CD4-positive, alpha-beta T cell treated with Interleukin-17A for 4 hours (primary cell): ENCODE data around the gene SNX1.
A peak's percentile ranks its signal among the peaks of the same experiment; 100 is the strongest.

Source experiments
- DNase-seq: peaks from one replicate; pipeline ENCODE4 v3.0.0-alpha.2; 2020; ENCODE audit warnings: mixed read lengths

The SNX1 gene

DNA sequence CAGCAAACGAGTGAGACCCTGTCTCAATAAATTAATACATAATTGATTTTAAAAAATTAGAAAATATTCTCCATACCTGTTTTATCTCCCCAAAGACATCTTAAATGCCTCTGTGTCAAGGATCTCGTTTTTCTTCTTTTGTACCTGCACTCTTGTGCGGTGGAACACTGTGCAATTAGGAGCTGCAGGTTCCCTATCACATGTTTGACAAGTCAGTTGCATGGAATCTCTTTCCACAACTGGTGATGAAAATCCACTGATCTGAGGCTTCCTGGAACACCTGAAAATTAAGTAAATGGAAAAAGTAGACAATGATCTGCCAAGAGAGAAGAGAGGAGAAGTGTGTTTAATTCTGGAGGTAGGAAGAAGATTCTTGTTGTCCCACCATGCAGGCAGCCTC, 52.8 kb downstream of the SNX1 start:
- DNase-seq, result no peak

DNA sequence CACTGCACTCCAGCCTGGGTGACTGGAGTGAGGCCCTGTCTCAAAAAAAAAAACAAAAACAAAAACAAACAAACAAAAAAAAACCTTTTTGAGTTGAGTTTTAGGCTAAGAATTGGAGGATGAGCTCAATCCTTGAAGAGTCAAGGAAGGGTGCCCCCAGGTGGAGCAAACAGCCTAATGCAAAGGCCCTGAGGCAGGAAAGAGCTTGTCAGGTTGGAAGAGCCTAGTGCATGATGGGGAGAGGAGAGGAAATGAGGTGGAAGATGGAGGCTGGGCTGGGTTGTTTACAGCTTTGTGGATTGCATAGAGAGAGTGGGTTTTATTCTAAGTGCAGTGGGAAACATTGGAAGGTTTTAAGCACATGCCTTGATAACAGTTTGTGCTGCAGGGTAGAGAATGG, 53.6 kb downstream of the SNX1 start:
- peak; percentile 20 for DNase-seq

DNA sequence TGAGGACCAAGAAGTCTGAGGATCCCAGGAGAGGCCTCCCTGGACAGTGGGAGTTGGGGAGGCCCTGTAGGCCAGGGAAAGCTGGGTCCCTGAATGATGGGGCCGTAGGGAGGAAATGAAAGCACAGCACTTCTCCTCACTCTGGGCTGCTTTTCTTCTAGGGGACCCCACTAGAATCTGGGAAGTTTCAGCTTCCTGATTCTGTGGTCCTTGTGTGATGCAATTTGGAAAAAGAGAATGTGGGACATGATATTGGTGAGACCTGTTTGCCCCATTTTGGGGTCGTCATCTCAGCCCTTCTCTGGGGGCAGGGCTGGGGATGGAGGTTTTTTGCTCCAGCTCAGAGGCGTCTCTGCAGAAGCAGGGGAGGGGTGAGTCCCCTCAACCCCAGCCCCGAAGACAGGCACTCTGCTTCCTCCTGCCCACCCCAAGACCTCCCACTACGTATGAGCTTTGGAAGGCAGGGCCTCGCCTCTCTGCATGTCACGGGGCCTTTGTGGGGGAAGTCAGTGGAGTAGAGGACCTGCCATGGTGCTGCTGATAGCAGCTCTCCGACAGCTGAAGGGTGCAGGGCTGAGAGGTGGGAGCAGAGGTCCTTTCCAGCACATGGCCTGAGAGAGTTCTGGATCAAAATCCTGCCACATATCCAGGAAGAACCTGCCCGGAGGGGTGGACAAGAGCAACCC, 54.3 kb downstream of the SNX1 start:
- no peak for DNase-seq

DNA sequence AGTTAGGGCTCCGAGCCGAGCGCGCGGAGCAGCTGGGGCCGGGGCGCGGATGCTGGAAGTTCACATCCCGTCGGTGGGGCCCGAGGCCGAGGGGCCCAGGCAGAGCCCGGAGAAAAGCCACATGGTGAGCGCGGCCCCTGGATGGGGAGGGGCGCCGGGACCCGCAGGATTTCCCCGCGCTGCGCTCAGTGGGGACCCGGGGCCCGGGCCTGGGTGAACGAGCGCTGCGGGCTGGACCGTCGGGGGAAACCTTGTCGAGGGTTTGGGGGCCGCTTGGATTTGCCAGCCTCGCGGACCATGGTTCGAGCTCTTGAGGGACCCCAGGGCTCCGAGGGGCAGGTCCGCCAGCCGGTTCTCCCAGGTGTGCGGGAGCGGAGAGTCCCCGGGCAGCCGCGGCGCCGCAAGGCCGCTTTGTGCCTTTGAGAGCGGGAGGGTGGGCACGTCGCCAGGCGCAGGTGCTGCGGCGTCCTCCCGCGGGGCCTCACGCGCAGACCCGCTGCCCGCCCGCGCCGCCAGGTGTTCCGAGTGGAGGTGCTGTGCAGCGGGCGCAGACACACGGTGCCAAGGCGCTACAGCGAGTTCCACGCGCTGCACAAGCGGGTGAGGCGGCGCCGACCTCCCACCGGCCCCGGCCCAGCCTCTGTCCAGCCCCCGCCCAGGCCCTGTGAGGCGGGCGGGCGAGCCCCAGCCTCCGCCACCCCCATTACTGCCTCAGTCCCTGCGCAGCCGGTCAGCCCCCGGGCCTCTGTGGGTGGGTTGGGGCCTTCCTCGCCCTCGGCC, 56.1 kb downstream of the SNX1 start, which contains the start of gene SNX22:
Gene SNX22, plus strand, starts transcription at position 5 of the 780 bp plus-strand sequence. Its CDS starts 45 bp downstream, at position 50.
- DNase-seq, result peak; percentile 45

DNA sequence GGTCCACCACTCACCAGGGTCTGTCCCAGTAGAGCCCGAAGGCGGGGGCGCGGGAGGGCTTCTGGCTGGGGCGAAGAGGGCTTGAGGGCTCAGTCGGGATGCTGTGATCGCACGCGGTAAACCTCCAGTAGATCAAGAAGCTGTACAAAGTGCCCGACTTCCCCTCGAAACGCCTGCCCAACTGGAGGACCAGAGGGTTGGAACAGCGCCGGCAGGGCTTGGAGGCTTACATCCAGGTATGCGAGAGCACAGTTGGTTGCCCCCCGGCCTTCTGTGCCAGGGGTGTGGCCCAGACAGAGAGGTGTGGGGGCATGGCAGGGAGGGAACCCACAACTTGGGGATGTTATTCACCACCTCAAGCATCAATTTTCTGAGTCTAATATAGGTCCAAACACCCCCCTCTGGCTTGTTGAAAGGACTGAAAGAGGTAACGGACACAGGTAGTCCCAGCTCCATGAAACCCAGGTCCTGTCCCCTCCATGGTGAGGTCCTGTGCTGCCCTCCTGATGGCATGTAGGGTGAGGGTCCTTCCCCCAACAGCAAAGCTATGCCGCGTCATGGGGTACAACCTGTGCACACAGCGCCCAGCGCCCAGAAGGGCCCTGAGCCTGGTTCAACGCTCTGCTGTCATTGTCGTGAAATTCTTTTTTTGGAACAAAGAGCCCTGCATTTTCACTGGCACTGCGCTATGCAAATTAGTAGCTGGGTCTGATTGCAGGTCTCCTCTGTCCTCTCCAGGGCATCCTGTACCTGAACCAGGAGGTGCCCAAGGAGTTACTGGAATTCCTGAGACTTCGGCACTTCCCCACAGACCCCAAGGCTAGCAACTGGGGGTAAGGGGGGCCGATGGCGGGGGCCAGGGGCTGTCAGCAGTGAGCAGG, 57.0 kb downstream of the SNX1 start:
- peak; percentile 18 for DNase-seq

DNA sequence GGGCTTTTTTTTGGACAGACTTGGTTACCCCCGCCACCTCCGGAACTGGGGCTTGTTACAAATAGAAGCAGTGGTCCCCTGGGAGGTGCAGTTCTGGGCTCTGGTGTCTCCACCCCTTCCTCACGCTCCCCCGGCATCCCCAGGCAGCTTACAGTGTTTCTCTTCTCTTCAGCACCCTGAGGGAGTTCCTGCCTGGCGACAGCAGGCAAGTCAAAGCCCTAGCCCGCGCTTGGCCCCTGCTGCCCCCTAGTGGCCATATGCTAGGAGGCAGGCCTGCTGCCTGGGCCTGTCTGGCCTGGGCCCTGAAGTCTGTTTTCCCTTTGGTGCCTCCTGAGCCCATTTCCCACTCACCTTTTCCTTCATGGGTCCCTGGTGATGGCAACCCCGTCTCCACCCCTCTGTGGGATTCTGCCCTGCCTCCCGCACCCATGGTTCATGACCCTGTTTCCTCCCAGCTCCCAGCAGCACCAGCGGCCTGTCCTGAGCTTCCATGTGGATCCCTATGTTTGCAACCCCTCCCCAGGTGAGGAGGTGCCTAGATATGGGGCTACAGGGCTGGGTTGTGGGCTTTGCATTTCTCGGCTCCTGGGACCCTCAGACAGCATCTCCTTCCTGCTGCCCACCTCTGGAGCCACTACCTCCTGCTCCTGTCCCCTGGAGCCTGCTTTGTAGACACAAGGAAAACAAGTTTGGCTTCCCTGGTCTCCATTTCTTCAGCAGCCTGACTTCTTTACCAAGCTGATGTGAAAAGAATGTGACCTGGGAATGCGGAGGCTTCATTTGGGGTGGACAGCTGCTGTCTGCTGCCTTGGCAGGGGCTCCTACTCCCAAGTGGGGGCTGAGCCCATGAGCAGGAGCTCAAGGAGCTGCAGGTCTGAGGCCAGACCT, 57.9 kb downstream of the SNX1 start:
- peak; percentile 93 for DNase-seq

DNA sequence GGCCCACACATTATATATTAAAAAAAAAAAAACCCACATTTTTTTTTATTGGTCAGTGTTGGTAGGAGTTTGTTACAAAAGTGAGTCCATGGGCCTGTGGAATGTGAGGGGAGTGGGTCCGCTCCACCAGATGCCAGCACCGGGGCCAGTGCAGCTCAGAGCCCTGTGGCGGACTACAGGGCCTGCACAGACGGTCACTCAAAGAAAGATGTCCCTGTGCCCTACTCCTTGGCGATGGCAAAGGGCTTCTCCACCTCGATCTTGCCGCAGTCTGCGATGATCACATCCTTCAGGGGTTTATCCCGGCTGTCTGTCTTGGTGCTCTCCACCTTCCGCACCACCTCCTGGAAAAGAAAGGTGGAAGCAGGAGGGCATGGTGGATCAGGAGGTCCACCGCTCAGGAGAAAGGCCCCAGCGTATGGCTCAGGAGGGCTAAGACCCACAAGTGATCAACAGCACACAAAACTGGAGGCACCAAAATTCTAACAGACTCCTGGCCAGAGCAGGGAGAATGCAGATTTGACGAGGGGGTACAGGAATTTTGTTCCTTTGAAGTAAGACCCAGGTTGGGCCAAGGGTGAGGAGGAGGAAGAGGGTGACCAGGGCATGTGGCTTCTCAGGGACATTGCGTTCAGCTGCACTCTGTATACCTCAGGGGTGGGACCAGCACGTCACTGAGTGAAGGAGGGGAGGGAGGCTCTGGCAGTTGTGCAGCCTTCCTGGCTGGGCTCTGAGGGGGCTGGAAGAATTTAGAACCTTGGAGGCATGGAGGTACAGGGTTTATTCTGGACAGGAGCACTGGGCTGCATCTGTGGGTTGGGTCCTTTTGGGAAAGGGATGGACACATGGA, 60.2 kb downstream of the SNX1 start:
- no peak for DNase-seq

DNA sequence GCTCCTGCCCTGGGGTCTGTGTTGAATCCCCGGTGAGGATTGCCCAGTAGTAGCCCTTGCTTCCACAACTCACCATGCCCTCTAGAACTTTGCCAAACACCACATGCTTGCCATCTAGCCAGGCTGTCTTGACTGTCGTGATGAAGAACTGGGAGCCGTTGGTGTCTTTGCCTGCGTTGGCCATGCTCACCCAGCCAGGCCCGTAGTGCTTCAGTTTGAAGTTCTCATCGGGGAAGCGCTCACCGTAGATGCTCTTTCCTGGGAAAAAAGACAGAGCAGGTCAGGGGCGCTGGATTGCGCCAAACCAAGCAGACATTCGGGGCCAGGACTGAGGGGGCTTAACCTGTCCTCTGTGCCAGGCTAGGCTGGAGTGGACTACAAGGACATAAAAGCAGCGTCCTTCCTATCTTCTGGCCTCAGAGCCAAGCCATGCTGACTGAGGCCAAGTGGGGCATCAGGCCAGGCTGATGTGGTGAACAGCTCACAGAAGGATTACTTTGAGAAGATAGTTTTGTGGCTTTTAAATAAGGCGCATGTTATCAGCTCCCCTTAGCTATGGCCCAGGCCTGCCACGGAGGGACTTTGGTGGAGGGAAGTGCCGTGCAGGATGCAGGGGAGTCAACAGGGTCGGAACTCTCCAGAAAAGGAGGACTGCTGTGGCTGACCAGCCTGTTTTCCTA, 61.0 kb downstream of the SNX1 start:
- DNase-seq, result no peak

DNA sequence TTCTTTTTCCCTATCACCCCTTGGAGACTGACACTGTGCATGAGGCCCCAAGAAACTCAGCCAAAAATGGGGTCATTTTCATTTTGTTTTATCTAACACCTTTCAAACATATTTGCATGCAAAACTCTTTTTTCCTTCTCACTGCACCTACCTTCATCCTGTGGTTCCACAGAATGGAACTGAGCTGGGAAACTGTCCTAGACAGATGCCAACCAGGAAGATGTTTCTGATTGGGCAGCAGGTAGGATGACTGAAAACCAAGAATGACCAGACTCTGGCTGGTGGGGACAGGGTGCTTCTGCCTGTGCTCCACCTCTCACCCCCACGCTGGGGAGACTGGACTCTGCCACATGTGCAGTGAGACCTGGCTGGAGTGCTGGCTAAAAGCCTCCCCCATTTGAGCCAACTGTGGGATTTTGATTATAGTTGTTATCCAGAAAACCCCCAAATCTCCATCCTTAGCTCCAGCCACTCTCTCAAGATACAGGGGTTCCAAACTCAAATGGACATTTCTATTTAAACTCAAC, 61.9 kb downstream of the SNX1 start:
- no peak for DNase-seq

DNA sequence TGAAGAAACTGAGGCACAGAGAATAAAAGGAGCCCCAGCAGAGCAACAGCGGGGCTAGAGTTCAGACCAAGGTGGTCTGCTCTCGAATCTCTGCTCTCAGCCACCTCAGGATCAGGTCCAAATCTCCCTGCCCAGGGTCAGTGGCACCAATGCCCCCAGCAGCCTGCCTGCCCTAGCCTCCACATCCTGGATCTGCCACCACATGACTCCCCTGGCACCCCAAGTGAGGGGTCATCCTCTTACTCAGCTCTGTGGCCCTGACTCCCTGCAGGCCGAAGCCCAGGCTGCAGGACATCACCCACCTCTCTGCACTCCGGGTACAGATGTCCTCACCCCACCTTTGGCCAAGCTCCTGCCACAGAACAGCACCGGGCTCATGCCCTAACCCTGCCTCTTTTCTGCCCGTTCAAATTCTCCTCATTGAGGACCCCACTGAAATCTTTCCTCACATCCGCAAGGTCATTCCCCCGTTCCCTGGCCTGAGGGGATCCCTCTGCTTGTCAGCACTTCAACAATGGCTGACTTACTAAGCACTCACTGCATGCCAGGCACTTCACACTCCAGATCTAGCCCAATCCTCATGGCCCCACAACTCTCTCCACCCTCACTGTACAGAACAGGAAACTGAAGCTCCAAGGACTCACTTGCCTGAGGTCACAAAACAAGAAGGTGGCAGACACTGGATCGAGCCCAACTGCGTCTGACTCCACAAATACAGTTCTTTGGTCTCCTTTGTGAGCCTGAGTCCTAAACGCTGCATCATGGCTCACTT, 62.8 kb downstream of the SNX1 start:
- DNase-seq, result no peak

DNA sequence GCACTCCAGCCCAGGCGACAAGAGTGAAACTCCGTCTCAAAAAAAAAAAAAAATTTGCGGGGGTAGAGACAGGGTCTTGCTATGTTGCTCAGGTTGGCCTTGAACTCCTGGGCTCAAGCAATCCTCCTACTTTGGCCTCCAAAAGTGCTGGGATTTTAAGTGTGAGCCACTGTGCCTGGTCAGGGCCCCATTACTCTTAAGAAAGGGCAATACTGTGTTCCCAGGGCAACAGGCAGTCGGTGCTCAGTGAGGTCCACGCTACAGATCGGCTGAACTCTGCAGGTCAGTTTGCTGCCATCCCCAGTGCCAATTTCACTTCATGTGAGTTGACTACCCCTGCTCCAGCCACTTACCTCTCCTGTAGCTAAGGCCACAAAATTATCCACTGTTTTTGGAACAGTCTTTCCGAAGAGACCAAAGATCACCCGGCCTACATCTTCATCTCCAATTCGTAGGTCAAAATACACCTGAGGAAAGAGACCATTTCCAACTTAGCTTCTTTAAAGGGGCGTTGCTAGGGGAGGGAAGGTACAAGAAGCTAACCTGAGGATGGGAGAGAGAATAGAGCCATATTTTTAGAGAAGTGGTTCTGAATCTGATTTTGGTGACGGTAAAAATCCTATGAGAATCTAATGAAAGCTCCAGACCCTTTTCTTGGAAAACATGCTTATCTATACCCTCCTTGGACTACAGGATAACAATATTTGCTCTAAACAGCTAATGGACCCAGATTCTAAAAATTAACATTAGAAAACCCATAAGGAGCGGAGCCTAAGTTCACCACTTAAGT, 66.1 kb downstream of the SNX1 start:
- no peak for DNase-seq

DNA sequence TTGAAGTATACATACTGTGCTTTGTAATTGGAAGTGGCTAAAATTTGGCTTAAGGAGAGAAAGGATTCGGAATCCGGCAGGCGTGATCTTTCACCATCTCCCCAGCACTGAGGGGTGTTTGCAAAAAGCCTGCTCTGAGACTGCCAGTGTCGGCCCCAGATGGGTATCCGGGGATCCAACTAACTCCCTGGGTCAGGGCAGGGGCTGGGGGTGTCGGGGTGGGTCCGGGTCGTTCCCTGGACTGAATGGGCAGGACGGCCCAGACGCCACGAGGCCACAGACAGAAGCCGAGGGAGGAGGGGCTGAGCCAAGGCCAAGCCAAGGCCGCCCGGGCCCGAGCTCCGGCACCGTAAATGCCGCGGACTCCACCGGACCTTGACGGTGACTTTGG, 66.7 kb downstream of the SNX1 start:
- DNase-seq, result no peak

DNA sequence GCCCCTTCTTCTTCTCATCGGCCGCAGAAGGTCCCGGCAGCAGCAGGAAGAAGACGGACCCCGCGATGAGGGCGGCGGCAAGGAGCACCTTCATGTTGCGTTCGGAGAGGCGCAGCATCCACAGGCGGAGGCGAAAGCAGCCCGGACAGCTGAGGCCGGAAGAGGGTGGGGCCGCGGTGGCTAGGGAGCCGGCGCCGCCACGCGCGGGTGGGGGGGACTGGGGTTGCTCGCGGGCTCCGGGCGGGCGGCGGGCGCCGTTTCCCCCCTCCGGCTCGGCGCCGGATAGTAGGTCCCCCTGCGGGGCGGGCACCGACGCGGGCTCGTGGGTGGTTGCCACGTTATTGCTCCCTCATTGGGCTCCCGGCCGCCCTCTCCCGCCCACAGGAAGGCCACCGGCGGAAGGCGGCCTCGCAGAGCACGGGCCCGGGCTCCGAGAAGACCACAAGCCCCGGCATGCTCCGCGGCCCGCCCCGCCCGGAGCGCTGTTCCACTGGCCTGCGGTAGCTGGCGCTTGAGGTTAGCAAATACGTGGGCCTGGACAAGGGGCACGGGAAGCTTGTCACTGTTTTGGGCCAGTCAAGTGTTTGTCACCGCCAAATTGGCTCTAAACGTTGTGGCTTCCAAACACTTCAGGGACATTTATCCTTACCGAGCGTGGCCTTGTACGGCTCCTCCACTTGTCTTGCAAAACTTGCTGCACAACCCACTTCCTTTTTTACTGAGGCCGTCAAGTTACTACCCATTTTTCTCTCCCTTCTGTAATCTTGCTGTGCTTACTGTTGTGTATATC, 67.3 kb downstream of the SNX1 start, which contains the start of gene PPIB:
Gene PPIB, minus strand, starts transcription at position 154 of the 790 bp plus-strand sequence. Its CDS starts 36 bp downstream, at position 118.
- peak; percentile 97 for DNase-seq

DNA sequence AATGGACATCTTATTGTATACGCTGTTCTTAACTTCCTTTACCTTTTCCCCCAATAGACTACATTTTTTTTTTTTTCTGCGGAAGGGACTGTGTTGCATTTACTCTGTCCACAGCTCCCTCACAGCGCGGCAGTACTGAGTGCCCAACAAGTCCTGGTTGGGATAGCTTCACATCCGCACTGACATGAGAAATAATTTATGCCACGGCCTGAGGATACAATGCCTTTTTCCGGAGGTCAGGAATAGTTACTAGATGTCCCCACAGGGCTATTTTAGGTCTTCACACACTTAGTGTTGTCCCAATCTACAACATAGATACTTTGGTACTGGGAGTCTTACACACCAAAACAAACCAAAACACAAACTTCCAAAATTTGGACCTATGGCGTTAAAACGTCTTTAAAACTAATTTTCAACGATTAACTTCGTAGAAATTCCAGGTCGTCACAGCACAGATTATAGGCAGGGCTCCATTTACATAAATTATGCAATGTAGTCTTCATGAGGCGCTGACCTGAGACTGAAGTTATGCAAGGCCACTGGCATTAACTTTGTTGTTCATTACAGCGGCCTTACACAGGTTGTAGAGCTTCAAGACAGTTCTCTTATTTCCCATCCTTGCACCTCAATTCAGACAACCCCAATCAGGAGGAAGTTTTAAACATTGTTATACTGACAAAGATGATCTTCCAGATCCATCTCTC, 68.0 kb downstream of the SNX1 start:
- peak; percentile 30 for DNase-seq

DNA sequence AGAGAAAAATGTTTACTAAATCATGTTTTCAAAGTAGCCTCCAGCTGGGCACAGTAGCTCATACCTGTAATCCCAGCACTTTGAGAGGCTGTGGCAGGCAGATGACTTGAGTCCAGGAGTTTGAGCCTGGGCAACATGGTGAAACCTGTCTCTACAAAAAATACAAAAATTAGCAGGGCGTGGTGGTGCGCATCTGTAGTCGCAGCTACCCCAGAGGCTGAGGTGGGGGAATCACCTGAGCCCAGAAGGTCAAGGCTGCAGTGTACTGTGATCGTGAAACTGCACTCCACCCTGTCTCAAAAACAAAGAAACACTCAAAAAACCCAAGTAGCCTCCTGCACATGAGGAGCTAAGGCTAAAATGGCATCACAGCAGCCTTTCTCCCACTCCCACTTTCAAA, 68.7 kb downstream of the SNX1 start:
- no peak for DNase-seq

DNA sequence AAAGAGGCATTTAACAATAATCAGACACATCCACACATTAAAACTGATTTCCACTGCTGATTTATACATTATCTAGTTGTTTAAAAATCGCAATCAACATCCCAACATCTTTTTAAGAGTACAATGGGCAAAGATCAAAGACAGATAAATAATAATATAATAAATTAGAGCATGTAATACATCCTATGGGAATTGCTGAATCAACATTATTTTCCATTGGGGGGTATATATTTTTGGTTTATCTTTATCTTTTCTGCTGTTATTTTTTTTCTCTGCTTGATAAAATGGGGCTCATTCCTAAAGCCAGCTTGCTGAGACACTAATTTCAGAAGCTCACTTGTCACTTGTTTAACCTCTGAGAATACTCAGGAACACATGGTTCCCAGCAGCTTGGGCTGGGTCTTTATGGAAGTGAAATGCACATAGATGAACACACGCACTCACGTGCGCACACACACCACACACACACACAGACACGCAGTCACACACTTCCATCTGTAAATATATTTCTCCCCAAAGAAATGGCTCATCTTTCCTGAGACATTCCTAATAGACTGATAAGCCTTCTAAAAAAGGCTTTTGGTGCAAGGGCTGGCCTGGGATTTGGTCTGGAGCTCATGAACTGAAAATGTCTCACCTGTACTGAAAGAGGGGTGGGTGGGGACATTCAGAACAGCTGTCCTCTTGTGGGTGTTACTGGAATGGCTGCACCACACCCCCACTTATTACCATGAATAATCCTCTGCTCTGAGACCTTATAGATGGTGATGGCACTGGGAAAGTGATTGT, 70.5 kb downstream of the SNX1 start:
- no peak for DNase-seq
